GM19395 (cell line): ENCODE results near the gene PPM1G.

ENCODE experiments used
- ATAC-seq: cut with Tn5 transposase; IDR thresholded peaks from one replicate; pipeline ENCODE4 v1.9.1; 2021; ENCODE audit warnings: mild to moderate bottlenecking, moderate library complexity; ENCODE audit not compliant: unreplicated experiment

PPM1G gene

DNA sequence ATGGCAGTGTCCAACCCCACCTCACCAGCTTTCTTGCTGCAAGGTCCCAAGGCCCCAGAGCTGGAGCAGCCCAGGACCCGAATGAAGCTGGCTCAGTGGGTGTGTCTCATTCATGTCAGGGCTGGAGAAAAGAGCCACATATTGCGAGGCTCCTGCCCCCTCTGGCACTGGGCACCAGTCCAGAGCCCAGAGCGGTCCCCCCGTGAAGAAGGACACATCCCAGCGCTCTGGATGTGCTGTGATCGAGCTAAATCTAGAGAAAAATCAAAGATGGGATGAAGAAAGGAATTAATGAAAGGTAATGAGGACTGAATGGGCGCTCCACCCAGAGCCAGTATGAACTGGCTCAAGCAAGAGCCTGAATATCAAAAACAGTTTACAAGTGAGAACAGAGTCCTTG, 73.2 kb downstream of the PPM1G start:
- ATAC-seq, result no peak

DNA sequence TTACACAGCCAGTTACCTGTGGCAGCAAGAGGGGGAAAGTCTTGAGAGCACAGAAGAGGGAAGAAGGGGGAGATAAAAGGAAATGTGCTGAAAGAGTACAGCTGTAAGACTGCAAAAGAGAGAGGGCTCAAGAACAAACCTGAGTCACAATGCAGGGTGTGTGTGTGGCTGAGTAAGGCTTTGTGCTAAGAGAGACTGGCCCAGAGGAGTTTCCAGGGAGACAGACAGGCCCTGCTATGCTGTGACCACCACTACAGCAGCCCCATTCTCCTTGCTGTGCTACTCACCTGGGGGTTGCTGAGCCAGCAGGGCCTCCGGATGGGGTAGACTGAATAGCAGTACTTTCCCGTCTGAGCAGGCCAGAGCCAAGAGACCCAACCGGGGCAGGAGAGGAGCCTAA, 74.1 kb downstream of the PPM1G start:
- ATAC-seq, result no peak
